ENCODE data around the gene ABCA10.
"Not testable (repeated sequence)": the region's sequence is repeated elsewhere in the genome, so short reads cannot be mapped to it uniquely, and the experiment has no call there.

Gene ABCA10

DNA sequence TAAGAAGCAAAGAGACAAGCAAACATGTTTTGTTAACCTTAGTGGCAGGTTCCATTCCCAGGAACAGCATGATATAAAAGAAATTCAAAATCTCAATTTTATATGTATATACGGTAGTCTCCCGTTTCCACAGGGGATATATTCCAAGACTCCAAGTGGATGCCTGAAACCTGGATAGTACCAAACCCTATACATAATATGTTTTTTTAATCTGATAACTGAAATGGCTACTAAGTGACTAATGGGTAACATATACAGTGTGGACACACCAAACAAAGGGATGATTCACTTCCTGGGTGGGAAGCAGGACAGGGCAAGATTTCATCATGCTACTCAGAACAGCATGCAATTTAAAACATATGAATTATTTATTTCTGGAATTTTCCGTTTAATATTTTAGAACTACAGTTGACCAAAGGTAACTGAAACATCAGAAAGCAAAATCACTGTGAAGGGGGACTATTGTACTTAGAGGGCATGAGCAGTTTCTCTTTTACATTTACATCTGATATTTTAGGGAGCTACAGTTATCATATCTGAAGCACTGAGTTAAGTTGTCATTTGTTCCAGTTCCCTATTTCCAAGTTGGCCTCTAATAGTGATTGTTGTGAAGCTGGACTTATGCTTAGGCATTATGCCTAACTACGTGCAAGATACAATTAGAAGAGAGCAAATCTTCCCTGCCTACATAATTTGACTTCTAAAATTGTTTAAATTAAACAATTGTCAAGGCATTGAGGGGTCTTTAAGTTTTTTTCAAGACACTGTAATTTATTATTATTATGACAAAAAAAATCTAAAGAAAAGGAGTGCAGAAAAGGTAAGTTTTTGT is 52.8 kb downstream of the ABCA10 start:
- no peak overlapping the region for H3K27ac ChIP-seq

DNA sequence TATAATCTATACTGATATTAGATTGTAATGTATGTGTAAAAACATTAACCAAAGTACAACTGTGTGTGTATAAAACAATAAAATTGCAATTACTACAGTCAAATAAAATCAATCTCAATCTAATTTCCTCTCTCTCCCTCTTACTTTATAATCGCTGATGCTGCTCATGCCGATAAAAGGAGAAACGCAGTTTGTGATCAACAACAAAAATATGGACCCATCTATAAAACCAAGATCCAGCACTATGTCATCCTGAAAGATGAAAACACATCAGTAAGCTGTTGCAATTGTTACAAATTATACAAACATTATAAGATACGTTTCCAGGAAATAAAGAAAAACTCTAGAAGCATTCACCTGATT is 53.4 kb downstream of the ABCA10 start:
- no peak overlapping the region for H3K27ac ChIP-seq
- TF ChIP-seq, protein P1, sequence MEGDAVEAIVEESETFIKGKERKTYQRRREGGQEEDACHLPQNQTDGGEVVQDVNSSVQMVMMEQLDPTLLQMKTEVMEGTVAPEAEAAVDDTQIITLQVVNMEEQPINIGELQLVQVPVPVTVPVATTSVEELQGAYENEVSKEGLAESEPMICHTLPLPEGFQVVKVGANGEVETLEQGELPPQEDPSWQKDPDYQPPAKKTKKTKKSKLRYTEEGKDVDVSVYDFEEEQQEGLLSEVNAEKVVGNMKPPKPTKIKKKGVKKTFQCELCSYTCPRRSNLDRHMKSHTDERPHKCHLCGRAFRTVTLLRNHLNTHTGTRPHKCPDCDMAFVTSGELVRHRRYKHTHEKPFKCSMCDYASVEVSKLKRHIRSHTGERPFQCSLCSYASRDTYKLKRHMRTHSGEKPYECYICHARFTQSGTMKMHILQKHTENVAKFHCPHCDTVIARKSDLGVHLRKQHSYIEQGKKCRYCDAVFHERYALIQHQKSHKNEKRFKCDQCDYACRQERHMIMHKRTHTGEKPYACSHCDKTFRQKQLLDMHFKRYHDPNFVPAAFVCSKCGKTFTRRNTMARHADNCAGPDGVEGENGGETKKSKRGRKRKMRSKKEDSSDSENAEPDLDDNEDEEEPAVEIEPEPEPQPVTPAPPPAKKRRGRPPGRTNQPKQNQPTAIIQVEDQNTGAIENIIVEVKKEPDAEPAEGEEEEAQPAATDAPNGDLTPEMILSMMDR (IDR thresholded peaks at IDR 0.05) = no peak
- no peak for TF ChIP-seq ZFX (IDR thresholded peaks at IDR 0.05; ENCODE audit: borderline replicate concordance)

More for the DNA sequence above, 52.8 kb downstream of the ABCA10 start:
- TF ChIP-seq ZFX (IDR thresholded peaks at IDR 0.05; ENCODE audit: borderline replicate concordance) = no peak
- TF ChIP-seq, protein P1 (IDR thresholded peaks at IDR 0.05) = no peak

DNA sequence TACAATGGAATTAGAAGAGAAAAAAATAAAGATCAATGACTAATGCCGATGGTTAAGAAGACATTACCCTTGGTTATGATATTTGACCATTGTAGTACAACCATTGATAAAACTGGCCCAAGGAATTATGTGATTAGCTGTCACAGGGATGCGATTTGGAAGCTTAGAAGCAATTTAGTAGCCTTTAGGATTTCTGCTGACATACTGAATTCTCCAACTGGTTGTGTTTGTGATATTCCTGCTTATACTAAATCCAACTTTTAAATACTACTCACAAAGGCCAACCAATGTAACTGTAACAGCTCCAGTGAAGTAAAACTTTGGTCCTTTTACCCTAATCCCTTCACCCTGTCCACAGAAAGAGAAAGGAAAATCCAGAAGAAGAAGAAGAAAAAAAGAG is 55.5 kb downstream of the ABCA10 start:
- TF ChIP-seq ZFX (IDR thresholded peaks at IDR 0.05; ENCODE audit: borderline replicate concordance) = no peak
- TF ChIP-seq, protein P1 (IDR thresholded peaks at IDR 0.05) = no peak
- no peak overlapping the region for H3K27ac ChIP-seq

DNA sequence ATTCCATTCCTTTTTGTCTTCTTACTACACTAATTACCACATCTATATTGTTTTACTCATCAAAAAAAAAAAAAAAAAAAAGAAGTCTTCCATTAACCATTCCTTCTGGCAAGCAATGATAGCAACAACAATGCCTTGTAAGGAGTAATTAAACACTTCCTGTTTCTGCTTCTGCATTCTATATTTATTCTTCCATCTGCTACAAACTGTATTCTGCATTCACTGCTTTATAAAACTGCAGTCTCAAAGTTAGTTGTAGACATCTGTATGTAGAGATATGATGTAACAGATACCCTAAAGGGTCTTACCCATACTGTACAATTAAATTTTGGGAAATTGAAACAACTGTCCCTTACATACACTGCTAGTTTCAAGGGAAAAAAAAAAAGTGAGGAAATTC is 58.2 kb downstream of the ABCA10 start:
- TF ChIP-seq ZFX (IDR thresholded peaks at IDR 0.05; ENCODE audit: borderline replicate concordance) = no peak
- TF ChIP-seq, protein P1 (IDR thresholded peaks at IDR 0.05) = no peak
- no peak overlapping the region for H3K27ac ChIP-seq

DNA sequence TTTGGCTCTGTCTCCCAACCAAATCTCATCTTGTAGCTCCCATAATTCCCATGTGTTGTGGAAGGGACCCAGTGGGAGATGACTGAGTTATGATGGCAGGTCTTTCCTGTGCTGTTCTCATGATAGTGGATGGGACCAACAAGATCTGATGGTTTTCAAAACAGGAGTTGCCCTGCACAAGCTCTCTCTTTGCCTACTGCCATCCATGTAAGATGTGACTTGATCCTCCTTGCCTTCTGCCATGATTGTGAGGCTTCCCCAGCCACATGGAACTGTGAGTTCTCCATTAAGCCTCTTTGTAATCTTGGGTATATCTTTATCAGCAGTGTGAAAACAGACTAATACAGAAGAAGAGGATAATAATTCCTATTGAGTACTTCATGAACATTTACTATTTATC is 60.0 kb downstream of the ABCA10 start:
- not testable (repeated sequence) for H3K27ac ChIP-seq

DNA sequence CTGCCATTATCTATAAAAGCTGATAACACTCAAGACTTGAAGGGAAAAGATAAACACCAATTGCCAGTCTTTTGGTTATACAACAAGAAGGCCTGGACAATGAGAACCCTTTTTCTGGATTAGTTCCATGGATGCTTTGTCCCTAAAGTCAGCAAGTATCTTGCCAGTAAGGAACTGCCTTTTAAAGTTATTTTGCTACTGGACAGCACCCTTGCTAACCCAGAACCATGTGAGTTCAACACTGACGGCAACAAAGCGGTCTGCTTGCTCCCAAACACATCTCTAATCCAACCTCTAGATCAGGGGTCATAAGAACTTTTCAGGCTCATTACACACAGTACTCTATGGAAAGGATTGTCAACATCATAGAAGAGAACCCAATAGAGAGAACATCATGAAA is 61.7 kb downstream of the ABCA10 start:
- no peak overlapping the region for H3K27ac ChIP-seq
- no peak for TF ChIP-seq ZFX (IDR thresholded peaks at IDR 0.05; ENCODE audit: borderline replicate concordance)
- TF ChIP-seq, protein P1 (IDR thresholded peaks at IDR 0.05) = no peak

DNA sequence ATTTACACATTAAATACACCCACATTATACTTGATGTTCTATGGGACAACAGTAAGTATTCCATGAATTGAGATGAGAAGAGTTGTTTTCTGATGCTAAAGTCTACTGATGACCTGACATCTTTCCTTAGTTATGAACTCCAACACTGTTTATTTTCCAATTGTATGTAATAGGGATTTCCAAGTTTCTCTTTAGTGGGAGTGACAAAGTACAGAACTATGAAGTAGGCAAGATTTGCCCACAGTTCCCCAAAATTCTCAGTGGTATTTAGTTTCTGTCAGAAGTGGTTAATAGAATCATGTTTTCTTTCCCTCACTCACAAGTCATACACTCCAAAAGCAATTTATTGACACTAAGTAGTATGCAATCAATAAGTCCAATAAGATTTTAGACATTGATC is 64.4 kb downstream of the ABCA10 start:
- no peak overlapping the region for H3K27ac ChIP-seq
- TF ChIP-seq ZFX (IDR thresholded peaks at IDR 0.05; ENCODE audit: borderline replicate concordance) = no peak
- TF ChIP-seq, protein P1 (IDR thresholded peaks at IDR 0.05) = no peak

DNA sequence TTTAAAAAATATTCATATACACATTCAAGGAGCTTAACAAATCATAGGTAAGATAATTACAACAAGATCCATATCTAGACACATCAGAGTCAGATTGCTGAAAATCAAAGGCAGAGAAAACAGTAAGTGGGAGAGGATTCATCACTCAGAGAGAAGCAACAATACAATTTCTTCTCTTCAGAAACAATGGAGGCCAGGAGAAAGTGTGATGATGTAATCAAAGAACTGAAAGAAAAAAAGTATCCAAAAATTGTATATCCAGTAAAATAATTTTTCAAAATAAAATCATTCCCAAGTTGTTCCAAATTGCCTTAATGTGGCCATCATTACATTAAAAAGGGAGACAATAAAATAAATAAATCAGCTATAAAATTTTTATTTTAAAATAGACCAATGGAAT is 69.2 kb downstream of the ABCA10 start:
- TF ChIP-seq ZFX (IDR thresholded peaks at IDR 0.05; ENCODE audit: borderline replicate concordance) = no peak
- TF ChIP-seq, protein P1 (IDR thresholded peaks at IDR 0.05) = no peak
- H3K27ac ChIP-seq = no peak overlapping the region

Data from 22Rv1 (cell line).